Ascending aorta (tissue), 2 donors: ENCODE data around the gene MAP3K14. TPM values are rescaled to one million over a fixed set of nuclear protein-coding genes. Genes with fewer than 3 reads are reported as not detected.

Experiments used
- DNase-seq, 2 donors: peaks; one replicate each; pipeline ENCODE4 v3.0.0-alpha.2; 2019; ENCODE audit warnings: low spot score in 2 of 2
- H3K27ac ChIP-seq, 2 donors: fragments of 200-600 bp; sonication (generic); one replicate each; pipeline ENCODE4 v1.5.1; 2016 to 2017; ENCODE audit warnings: mild to moderate bottlenecking in 1 of 2
- H3K27me3 ChIP-seq: fragments of 200-600 bp; sonication (generic); one replicate; pipeline ENCODE4 v1.5.1; 2017
- H3K36me3 ChIP-seq, 2 donors: fragments of 200-600 bp; sonication (generic); one replicate each; pipeline ENCODE4 v1.5.1; 2016
- H3K4me1 ChIP-seq, 2 donors: fragments of 200-600 bp; sonication (generic); one replicate each; pipeline ENCODE4 v1.5.1; 2016 to 2017; ENCODE audit warnings: mild to moderate bottlenecking in 1 of 2
- H3K4me3 ChIP-seq, 2 donors: fragments of 200-600 bp; sonication (generic); one replicate each; pipeline ENCODE4 v1.5.1; 2016 to 2017; ENCODE audit warnings: mild to moderate bottlenecking in 1 of 2
- H3K9me3 ChIP-seq, 2 donors: fragments of 200-600 bp; sonication (generic); one replicate each; pipeline ENCODE4 v1.5.1; 2016
- intact Hi-C: fragments of 100-400 bp; cut with DNase I; formaldehyde crosslinking; loops from one replicate; pipeline ENCODE4 v1.15.1; 2023
- total RNA-seq: library from RNA; depleted of rRNA; stranded (reverse); fragments of >200 nt; gene quantifications from one replicate; pipeline ENCODE4 v1.1.0, GENCODE V29; 2016
- TF ChIP-seq, protein P1 (sequence below), 3 experiments: fragments of 200-600 bp in 2 of 3; fragments of 450-650 bp in 1 of 3; sonication (generic) in 2 of 3; IDR thresholded peaks; one replicate each; pipeline ENCODE4 v1.5.1; 2016 to 2019; ENCODE audit warnings: antibody characterized with exemption in 3 of 3, mild to moderate bottlenecking in 1 of 3, moderate library complexity in 1 of 3

MAP3K14 gene
- total RNA-seq, 1 donor from 2014 or later: 7.7 TPM

DNA sequence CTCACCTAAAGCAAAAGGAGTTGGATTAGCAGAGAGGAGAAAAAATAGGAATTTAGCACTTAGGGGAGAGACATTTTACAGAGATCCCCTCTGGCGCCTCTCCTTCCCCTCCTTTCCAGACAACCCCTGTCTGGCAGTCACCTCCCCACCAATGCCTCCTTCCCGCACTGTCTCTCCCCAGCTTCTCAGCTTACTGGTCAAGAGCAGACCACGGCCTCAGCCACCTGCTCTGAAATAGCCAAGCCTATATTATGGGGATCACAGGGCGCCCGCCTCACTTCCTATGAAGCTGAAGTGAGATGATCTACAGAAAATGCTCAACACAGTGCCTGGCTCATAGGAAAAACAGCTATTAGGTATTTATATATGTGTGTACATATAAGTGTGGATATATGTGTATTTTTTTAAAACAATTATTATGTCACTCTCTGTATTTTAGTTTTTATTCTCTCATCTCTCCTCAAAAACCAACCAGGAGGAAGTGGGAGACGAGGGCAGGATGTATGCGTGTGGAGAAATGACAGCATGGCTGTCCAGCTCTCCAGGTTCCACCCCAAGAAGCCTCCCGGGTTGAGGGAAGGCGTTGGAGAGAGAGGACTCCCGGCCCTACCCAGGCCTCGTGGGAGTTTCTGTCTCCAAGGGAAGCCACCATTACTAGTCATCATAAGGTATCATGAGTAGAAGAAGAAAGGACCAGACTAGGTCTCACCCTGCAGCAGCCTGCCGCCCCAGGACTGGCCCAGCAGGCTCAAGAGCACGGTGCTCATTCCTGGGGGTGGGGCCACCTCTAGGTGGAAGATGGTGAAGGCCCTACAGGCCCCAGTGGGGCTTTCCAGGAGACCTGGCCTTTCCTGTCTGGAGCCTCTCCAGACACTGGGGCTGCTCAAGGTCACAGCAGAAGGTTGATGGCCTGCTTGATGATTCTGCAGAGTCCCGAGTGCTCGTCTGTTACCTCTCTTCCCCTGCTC lies 27.2 kb downstream of the MAP3K14 start:
- H3K9me3 ChIP-seq: no peaks in the 10 kb centered on the region
- no peaks in the 10 kb centered on the region for H3K27me3 ChIP-seq
- H3K27ac ChIP-seq: no peak overlapping the region
- no peak for DNase-seq
- TF ChIP-seq, protein P1, sequence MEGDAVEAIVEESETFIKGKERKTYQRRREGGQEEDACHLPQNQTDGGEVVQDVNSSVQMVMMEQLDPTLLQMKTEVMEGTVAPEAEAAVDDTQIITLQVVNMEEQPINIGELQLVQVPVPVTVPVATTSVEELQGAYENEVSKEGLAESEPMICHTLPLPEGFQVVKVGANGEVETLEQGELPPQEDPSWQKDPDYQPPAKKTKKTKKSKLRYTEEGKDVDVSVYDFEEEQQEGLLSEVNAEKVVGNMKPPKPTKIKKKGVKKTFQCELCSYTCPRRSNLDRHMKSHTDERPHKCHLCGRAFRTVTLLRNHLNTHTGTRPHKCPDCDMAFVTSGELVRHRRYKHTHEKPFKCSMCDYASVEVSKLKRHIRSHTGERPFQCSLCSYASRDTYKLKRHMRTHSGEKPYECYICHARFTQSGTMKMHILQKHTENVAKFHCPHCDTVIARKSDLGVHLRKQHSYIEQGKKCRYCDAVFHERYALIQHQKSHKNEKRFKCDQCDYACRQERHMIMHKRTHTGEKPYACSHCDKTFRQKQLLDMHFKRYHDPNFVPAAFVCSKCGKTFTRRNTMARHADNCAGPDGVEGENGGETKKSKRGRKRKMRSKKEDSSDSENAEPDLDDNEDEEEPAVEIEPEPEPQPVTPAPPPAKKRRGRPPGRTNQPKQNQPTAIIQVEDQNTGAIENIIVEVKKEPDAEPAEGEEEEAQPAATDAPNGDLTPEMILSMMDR (IDR thresholded peaks at IDR 0.05): no peak
- H3K4me3 ChIP-seq: no peak overlapping the region
- H3K36me3 ChIP-seq: peaks cover 23 to 36% of the 10 kb centered on the region in 2 donors
- peaks cover 26 to 38% of the 10 kb centered on the region in 2 donors for H3K4me1 ChIP-seq
- intact Hi-C loops: loop anchor here (5.0 kb wide), 1 partner anchor 83 kb away; no protein-coding TSS in a partner anchor

DNA sequence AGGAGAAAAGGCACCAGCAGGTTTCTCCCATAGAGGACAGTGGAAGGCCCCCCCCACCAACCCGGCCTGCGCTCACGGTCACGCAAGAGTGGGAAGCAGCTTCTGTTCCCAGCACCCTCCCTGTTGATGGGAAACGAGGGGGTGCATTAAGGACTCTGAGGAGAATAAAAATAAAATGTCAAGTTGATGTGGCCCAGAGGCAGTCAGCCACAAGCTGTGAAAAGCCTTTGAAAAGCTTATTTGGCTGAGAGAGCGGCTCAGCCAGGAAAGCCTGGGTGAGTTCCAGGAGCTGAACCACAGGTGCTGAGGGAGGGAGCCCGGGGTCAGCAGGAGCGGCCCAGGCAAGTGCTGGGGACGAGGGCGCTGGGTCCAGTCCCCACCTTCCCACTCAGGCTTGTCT lies 28.0 kb downstream of the MAP3K14 start:
- H3K4me1 ChIP-seq: peaks cover 18 to 30% of the 10 kb centered on the region in 2 donors
- no peak overlapping the region for H3K4me3 ChIP-seq
- intact Hi-C loops: no loop called here
- H3K27ac ChIP-seq: no peak overlapping the region
- peaks cover 29 to 44% of the 10 kb centered on the region in 2 donors for H3K36me3 ChIP-seq
- TF ChIP-seq, protein P1 (IDR thresholded peaks at IDR 0.05): no peak
- no peaks in the 10 kb centered on the region for H3K9me3 ChIP-seq
- H3K27me3 ChIP-seq: no peaks in the 10 kb centered on the region
- DNase-seq: no peak

DNA sequence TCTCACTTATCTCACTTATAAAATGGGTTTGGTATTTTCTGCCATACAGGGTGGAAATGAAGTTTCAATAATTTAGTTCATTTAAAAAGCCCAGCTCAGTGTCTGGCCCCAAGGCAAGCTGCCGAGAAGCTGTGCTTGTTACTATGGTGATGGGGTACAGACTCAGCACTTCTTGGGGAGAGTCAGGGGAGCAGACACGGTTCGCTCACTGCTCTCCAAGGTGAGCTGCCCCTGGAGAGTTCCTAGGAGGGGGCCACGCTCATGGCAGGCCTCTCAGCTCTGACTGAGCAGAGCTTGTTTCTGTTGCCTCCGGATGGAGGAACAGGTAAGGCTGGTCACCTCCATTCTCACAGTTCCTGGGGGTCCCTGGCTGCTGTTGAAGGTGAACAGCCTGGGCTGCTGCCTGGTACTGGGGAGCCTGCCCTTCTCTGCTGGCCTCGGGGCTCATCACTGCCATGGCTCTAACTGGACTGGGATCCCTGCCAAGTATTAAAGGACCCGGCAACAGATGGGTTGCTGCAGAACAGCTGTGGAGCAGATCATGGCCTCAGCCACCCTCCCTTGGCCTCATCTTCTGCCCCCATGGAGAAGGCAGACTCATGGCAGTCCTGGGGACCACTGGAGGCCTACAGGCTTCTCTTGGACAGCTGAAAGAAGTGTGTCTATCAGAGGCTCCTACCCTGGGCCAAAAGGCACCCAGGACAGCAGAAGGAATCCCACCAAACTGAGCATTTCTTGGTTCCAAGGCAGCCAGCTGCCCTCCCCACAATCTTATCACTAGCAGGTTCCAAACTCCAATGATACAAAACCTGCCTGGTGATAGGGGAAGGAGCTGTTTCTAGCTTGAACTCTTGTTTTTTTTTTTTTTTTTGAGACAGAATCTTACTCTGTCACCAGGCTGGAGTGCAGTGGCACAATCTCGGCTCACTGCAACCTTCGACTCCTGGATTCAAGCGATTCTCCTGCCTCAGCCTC lies 29.0 kb downstream of the MAP3K14 start:
- TF ChIP-seq, protein P1 (IDR thresholded peaks at IDR 0.05): no peak
- Histone ChIP-seq H3K27ac (no peak overlapping the region), H3K4me1 (peaks cover 10 to 20% of the 10 kb centered on the region in 2 donors), H3K27me3 (no peaks in the 10 kb centered on the region), H3K4me3 (no peak overlapping the region), H3K36me3 (peaks cover 38 to 54% of the 10 kb centered on the region in 2 donors), H3K9me3 (no peaks in the 10 kb centered on the region)
- intact Hi-C loops: no loop called here
- DNase-seq: no peak

DNA sequence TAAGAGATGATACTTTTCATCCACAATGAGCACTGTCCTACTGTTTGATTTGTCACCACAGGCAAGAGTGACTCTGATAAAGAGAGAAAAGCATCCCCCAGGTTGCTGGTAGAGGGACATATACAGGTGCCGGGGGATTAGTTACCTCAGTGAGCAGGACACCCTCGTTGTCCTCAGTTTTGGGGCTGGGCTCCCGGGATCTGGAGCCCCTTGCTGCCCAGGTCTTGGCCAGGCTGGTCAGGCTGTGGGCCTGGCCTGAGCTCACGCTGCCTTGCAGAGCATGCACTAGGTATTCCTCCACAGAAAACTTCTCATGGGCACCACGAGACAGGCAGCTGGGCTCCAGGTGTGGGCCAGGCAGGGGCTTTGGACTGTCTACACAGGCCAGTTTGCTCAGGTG lies 30.5 kb downstream of the MAP3K14 start:
- intact Hi-C loops: no loop called here
- no peak for DNase-seq
- Histone ChIP-seq H3K9me3 (no peaks in the 10 kb centered on the region), H3K4me3 (no peak overlapping the region), H3K36me3 (peaks cover 42 to 56% of the 10 kb centered on the region in 2 donors), H3K4me1 (peaks cover 0 to 5% of the 10 kb centered on the region in 2 donors), H3K27ac (no peak overlapping the region), H3K27me3 (no peaks in the 10 kb centered on the region)
- TF ChIP-seq, protein P1 (IDR thresholded peaks at IDR 0.05): no peak
